Measurements from ENCODE around the gene CCDC88C. TPM values are rescaled to one million over a fixed set of nuclear protein-coding genes. Genes with fewer than 3 reads are reported as not detected.
A peak's percentile ranks its signal among the peaks of the same experiment; 100 is the strongest.

The CCDC88C gene
- total RNA-seq, 1 donor from 2014 or later, result 12.4 TPM

- Histone ChIP-seq H3K4me1 (ENCODE audit: insufficient read depth, low read length) (peaks cover 4% of the 10 kb centered on the region), H3K4me2 (ENCODE audit: low read length) (no peak overlapping the region), H3K9ac (ENCODE audit: low read length) (no peak overlapping the region), H3K9me3 (ENCODE audit: insufficient read depth, low read depth, low read length) (no peaks in the 10 kb centered on the region), H4K20me1 (ENCODE audit: insufficient read depth, low read length) (no peaks in the 10 kb centered on the region), H3K4me3 (ENCODE audit: insufficient read depth, low read depth, low read length) (no peak overlapping the region), H3K27ac (ENCODE audit: low read depth, low read length) (no peak overlapping the region), H3K79me2 (ENCODE audit: insufficient read depth, low read length) (no peaks in the 10 kb centered on the region), H3K27me3 (ENCODE audit: insufficient read depth, low read length) (peaks cover 10% of the 10 kb centered on the region), H2AFZ (ENCODE audit: low read depth, low read length) (no peak overlapping the region), H3K36me3 (ENCODE audit: insufficient read depth, low read length) (no peaks in the 10 kb centered on the region)
- no peak for FAIRE-seq
- H3K9me3 Mint-ChIP-seq (ENCODE audit: unreplicated experiment), result no peaks in the 10 kb centered on the region
- DNase-seq (ENCODE audit: low read depth), result no peak
- peaks cover 8% of the 10 kb centered on the region for H3K4me1 Mint-ChIP-seq (ENCODE audit: low read depth, unreplicated experiment)
- peaks cover 4% of the 10 kb centered on the region for H3K27me3 Mint-ChIP-seq (ENCODE audit: low read depth, unreplicated experiment)
- H3K27ac Mint-ChIP-seq (ENCODE audit: unreplicated experiment), result peak overlapping the region; percentile 6
- TF ChIP-seq EZH2 (IDR thresholded peaks at IDR 0.05; ENCODE audit: insufficient read depth, low read length), result no peak
- TF ChIP-seq, protein P1, sequence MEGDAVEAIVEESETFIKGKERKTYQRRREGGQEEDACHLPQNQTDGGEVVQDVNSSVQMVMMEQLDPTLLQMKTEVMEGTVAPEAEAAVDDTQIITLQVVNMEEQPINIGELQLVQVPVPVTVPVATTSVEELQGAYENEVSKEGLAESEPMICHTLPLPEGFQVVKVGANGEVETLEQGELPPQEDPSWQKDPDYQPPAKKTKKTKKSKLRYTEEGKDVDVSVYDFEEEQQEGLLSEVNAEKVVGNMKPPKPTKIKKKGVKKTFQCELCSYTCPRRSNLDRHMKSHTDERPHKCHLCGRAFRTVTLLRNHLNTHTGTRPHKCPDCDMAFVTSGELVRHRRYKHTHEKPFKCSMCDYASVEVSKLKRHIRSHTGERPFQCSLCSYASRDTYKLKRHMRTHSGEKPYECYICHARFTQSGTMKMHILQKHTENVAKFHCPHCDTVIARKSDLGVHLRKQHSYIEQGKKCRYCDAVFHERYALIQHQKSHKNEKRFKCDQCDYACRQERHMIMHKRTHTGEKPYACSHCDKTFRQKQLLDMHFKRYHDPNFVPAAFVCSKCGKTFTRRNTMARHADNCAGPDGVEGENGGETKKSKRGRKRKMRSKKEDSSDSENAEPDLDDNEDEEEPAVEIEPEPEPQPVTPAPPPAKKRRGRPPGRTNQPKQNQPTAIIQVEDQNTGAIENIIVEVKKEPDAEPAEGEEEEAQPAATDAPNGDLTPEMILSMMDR (IDR thresholded peaks at IDR 0.05; ENCODE audit: insufficient read depth, low read depth, low read length), result no peak
- H3K36me3 Mint-ChIP-seq (ENCODE audit: low read depth, unreplicated experiment), result peaks cover 3% of the 10 kb centered on the region
- no peak overlapping the region for H3K4me3 Mint-ChIP-seq (ENCODE audit: unreplicated experiment)
These were observed 35.6 kb downstream of the CCDC88C start for GRCh38 chr14:91381801-91382670.

DNA sequence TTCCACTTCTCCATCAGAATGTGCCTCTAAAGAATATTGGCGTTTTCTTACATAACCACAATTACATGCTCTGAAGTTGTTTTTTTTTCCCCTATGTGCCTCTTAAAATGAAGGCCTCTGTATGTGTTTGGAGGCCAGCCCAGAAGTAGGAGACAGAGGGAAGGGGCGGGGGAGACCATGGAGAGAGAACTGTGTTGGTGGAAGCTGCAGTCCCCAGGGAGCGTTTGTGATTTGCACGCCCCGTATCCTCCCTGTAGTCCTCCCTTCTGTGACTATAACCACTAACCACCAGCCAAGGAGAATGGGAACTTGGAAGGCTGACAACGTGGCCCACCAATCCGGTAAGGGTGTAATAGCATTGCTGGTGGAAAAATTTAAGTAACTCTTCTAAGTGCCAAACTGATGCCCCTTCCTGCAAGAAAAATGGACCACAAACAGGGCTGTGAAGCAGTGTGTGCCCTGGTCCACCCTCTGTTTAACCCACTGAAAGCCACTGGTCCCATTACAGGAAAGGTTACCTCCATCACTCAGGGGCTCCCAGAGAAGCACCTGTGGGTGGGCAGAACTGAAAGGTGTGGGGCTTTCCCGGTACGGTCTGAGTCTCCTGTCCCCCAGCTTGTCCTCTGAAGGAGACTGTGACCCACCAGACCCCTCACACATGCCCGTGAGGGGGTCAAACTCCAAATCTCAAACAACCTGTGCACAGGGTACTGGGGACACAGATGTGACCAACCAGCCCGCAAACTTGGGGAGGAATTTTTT is 36.8 kb downstream of the CCDC88C start:
- peaks cover 4% of the 10 kb centered on the region for H3K27me3 Mint-ChIP-seq (ENCODE audit: low read depth, unreplicated experiment)
- FAIRE-seq, result no peak
- H3K4me1 Mint-ChIP-seq (ENCODE audit: low read depth, unreplicated experiment), result peaks cover 6% of the 10 kb centered on the region
- DNase-seq (ENCODE audit: low read depth), result peak; percentile 50
- no peak overlapping the region for H3K4me2 ChIP-seq (ENCODE audit: low read length)
- peaks cover 4% of the 10 kb centered on the region for H3K4me1 ChIP-seq (ENCODE audit: insufficient read depth, low read length)
- no peak for TF ChIP-seq EZH2 (IDR thresholded peaks at IDR 0.05; ENCODE audit: insufficient read depth, low read length)
- TF ChIP-seq, protein P1 (IDR thresholded peaks at IDR 0.05; ENCODE audit: insufficient read depth, low read depth, low read length), result no peak
- H3K9me3 ChIP-seq (ENCODE audit: insufficient read depth, low read depth, low read length), result no peaks in the 10 kb centered on the region
- H2AFZ ChIP-seq (ENCODE audit: low read depth, low read length), result no peak overlapping the region
- H3K27ac Mint-ChIP-seq (ENCODE audit: unreplicated experiment), result no peak overlapping the region
- H3K9me3 Mint-ChIP-seq (ENCODE audit: unreplicated experiment), result no peaks in the 10 kb centered on the region
- peaks cover 3% of the 10 kb centered on the region for H3K36me3 Mint-ChIP-seq (ENCODE audit: low read depth, unreplicated experiment)
- H3K4me3 ChIP-seq (ENCODE audit: insufficient read depth, low read depth, low read length), result no peak overlapping the region
- H3K36me3 ChIP-seq (ENCODE audit: insufficient read depth, low read length), result no peaks in the 10 kb centered on the region
- peaks cover 10% of the 10 kb centered on the region for H3K27me3 ChIP-seq (ENCODE audit: insufficient read depth, low read length)
- H3K27ac ChIP-seq (ENCODE audit: low read depth, low read length), result no peak overlapping the region
- no peak overlapping the region for H3K4me3 Mint-ChIP-seq (ENCODE audit: unreplicated experiment)
- H3K9ac ChIP-seq (ENCODE audit: low read length), result no peak overlapping the region
- H3K79me2 ChIP-seq (ENCODE audit: insufficient read depth, low read length), result no peaks in the 10 kb centered on the region
- no peaks in the 10 kb centered on the region for H4K20me1 ChIP-seq (ENCODE audit: insufficient read depth, low read length)
